H1 (cell line): ENCODE measurements around the gene ZNF777.

Experiments
- CEBPB ChIP-seq: IDR thresholded peaks from 2 replicates; pipeline ENCODE4 v1.6.1; 2012; ENCODE audit warnings: low read depth, low read length
- EZH2 ChIP-seq: fragments of 200-600 bp; sonication (generic); IDR thresholded peaks from 2 replicates; pipeline ENCODE4 v1.7.1; 2012; ENCODE audit warnings: low read depth, mild to moderate bottlenecking, moderate library complexity, low read length, inconsistent platforms; ENCODE audit not compliant: severe bottlenecking
- POLR2A ChIP-seq, 2 experiments: IDR thresholded peaks; 1 replicate in 1 of 2; 2 replicates in 1 of 2; pipeline ENCODE4 v1.6.1; 2011; ENCODE audit warnings: low read depth in 2 of 2, low read length in 2 of 2, mild to moderate bottlenecking in 2 of 2; ENCODE audit errors: control extremely low read depth in 1 of 2
- RBBP5 ChIP-seq: IDR thresholded peaks from 2 replicates; pipeline ENCODE4 v1.7.1; 2012; ENCODE audit warnings: low read depth, mild to moderate bottlenecking, inconsistent platforms, low read length, moderate library complexity, borderline replicate concordance
- RNF2 ChIP-seq: fragments of 200-900, 300-1000 bp; sonication (generic); IDR thresholded peaks from 2 replicates; pipeline ENCODE4 v1.7.1; 2016; ENCODE audit warnings: borderline replicate concordance, low read depth, mild to moderate bottlenecking, antibody characterized with exemption, low read length; ENCODE audit not compliant: poor library complexity, severe bottlenecking; ENCODE audit errors: missing control alignments
- SAP30 ChIP-seq: fragments of 300-600 bp; sonication (generic); IDR thresholded peaks from 2 replicates; pipeline ENCODE4 v1.7.1; 2012; ENCODE audit warnings: low read length, moderate library complexity, mild to moderate bottlenecking, inconsistent platforms; ENCODE audit not compliant: insufficient read depth, insufficient replicate concordance
- SIN3A ChIP-seq, 2 experiments: IDR thresholded peaks in 1 of 2; conservative IDR thresholded peaks in 1 of 2; 2 replicates each; pipeline ENCODE4 v1.6.1; 2011 to 2012; ENCODE audit warnings: low read length in 2 of 2, improper control_type of control experiment in 1 of 2, low read depth in 1 of 2, mild to moderate bottlenecking in 1 of 2
- SIRT6 ChIP-seq: IDR thresholded peaks from one replicate; pipeline ENCODE4 v1.7.1; 2012; ENCODE audit warnings: low read length, inconsistent platforms
- SIX5 ChIP-seq: IDR thresholded peaks from 2 replicates; pipeline ENCODE4 v1.6.1; 2011; ENCODE audit warnings: mild to moderate bottlenecking, low read depth, low read length
- TBP ChIP-seq: IDR thresholded peaks from 2 replicates; pipeline ENCODE4 v1.6.1; 2011; ENCODE audit warnings: low read depth, low read length, improper control_type of control experiment
- YY1 ChIP-seq: IDR thresholded peaks from 2 replicates; pipeline ENCODE4 v1.6.1; 2011; ENCODE audit warnings: low read depth, mild to moderate bottlenecking, low read length
- TF ChIP-seq, protein P1 (sequence below), 3 experiments: IDR thresholded peaks; 1 replicate in 2 of 3; 2 replicates in 1 of 3; pipeline versions ENCODE4 v1.5.1 to v1.6.1; 2011; ENCODE audit warnings: low read length in 3 of 3, mild to moderate bottlenecking in 3 of 3, inconsistent platforms in 2 of 3, low read depth in 1 of 3, moderate library complexity in 1 of 3; ENCODE audit not compliant: insufficient read depth in 1 of 3; ENCODE audit errors: control extremely low read depth in 1 of 3
- TF ChIP-seq, protein P2 (sequence below): IDR thresholded peaks from 2 replicates; pipeline ENCODE4 v1.6.1; 2011; ENCODE audit warnings: low read length, improper control_type of control experiment

DNA sequence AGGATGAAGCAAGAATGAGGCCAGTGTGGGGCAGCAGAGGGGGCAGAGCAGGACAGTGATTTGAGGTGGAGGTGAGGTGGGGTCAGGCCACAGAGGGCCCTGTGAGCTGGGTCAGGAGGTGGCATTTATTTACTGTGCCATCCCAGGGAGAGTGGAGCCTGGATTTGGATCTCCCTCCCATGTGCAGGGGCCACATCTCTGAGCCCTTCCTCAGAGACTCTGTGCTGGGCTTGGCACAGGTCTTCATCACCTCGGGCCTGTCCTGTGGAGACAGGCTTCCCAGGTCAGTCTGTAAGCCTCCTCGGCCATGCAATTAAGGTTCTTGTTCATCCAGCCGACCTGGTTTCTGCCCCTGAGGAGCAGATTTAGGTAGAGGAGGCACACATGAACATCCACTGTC, 40.9 kb downstream of the ZNF777 start:
- TF ChIP-seq, protein P1, sequence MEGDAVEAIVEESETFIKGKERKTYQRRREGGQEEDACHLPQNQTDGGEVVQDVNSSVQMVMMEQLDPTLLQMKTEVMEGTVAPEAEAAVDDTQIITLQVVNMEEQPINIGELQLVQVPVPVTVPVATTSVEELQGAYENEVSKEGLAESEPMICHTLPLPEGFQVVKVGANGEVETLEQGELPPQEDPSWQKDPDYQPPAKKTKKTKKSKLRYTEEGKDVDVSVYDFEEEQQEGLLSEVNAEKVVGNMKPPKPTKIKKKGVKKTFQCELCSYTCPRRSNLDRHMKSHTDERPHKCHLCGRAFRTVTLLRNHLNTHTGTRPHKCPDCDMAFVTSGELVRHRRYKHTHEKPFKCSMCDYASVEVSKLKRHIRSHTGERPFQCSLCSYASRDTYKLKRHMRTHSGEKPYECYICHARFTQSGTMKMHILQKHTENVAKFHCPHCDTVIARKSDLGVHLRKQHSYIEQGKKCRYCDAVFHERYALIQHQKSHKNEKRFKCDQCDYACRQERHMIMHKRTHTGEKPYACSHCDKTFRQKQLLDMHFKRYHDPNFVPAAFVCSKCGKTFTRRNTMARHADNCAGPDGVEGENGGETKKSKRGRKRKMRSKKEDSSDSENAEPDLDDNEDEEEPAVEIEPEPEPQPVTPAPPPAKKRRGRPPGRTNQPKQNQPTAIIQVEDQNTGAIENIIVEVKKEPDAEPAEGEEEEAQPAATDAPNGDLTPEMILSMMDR (IDR thresholded peaks at IDR 0.05; ENCODE audit: control extremely low read depth in 1 of 3, insufficient read depth in 1 of 3, low read depth in 1 of 3, low read length in 3 of 3): no peak
- TF ChIP-seq CEBPB (no peak), YY1 (no peak), POLR2A (IDR thresholded peaks at IDR 0.05; ENCODE audit: control extremely low read depth in 1 of 2, low read depth in 2 of 2, low read length in 2 of 2) (no peak), TBP (no peak), SIX5 (no peak), RBBP5 (no peak), SIN3A (conservative IDR thresholded peaks at IDR 0.05 in 1 of 2, IDR thresholded peaks at IDR 0.05 in 1 of 2; ENCODE audit: low read depth in 1 of 2, low read length in 2 of 2) (no peak), RNF2 (no peak), SAP30 (no peak), SIRT6 (no peak), EZH2 (no peak)
- TF ChIP-seq, protein P2, sequence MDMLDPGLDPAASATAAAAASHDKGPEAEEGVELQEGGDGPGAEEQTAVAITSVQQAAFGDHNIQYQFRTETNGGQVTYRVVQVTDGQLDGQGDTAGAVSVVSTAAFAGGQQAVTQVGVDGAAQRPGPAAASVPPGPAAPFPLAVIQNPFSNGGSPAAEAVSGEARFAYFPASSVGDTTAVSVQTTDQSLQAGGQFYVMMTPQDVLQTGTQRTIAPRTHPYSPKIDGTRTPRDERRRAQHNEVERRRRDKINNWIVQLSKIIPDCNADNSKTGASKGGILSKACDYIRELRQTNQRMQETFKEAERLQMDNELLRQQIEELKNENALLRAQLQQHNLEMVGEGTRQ: no peak
